Kidney epithelial cell (primary cell): ENCODE data around the gene MPRIP. TPM values are rescaled to one million over a fixed set of nuclear protein-coding genes. Genes with fewer than 3 reads are reported as not detected.

Experiments used
- DNase-seq: peaks from one replicate; pipeline ENCODE4 v3.0.0-alpha.2; 2010; ENCODE audit warnings: low read depth
- H3K27me3 ChIP-seq: 2 replicates; pipeline ENCODE4 v1.6.0; 2011; ENCODE audit warnings: low read length; ENCODE audit not compliant: control insufficient read depth, insufficient read depth
- H3K36me3 ChIP-seq: 2 replicates; pipeline ENCODE4 v1.5.1; 2011; ENCODE audit warnings: low read length; ENCODE audit not compliant: control insufficient read depth, insufficient read depth
- H3K4me3 ChIP-seq: 2 replicates; pipeline ENCODE4 v1.5.1; 2011; ENCODE audit warnings: low read depth, mild to moderate bottlenecking, control low read depth, low read length
- total RNA-seq: library from RNA; depleted of rRNA; stranded (reverse); fragments of >200 nt; gene quantifications from 2 replicates; pipeline ENCODE4 v1.2.3, GENCODE V29; 2015
- TF ChIP-seq, protein P1 (sequence below): IDR thresholded peaks from 2 replicates; pipeline ENCODE4 v1.5.1; 2011; ENCODE audit warnings: mild to moderate bottlenecking, moderate library complexity, low read length, control low read depth, inconsistent platforms; ENCODE audit not compliant: insufficient read depth, poor library complexity, severe bottlenecking

MPRIP gene
- total RNA-seq, 1 donor from 2014 or later = 99.6 TPM

DNA sequence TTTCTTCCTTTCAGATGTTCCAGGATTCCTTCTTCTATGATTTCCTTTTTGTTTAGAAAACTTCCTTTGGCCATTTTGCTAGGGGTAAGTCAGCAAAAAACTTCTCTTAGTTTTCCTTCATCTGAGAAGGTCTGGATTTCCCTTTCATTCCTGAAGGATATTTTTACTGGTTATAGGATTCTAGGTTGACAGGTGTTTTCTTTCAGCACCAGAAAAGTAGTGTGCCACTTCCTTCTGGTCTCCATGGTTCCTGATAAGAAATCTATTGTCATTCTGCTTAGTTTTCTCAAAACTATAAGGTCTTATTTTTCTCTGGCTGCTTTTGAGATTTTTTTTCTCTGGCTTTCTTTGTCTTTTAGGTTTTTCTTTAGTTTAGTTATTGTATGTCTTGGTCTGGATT, 27.6 kb downstream of the MPRIP start:
- TF ChIP-seq, protein P1, sequence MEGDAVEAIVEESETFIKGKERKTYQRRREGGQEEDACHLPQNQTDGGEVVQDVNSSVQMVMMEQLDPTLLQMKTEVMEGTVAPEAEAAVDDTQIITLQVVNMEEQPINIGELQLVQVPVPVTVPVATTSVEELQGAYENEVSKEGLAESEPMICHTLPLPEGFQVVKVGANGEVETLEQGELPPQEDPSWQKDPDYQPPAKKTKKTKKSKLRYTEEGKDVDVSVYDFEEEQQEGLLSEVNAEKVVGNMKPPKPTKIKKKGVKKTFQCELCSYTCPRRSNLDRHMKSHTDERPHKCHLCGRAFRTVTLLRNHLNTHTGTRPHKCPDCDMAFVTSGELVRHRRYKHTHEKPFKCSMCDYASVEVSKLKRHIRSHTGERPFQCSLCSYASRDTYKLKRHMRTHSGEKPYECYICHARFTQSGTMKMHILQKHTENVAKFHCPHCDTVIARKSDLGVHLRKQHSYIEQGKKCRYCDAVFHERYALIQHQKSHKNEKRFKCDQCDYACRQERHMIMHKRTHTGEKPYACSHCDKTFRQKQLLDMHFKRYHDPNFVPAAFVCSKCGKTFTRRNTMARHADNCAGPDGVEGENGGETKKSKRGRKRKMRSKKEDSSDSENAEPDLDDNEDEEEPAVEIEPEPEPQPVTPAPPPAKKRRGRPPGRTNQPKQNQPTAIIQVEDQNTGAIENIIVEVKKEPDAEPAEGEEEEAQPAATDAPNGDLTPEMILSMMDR = no peak
- DNase-seq = no peak
- no peaks in the 10 kb centered on the region for H3K27me3 ChIP-seq
- no peaks in the 10 kb centered on the region for H3K36me3 ChIP-seq
- H3K4me3 ChIP-seq = no peak overlapping the region

- no peaks in the 10 kb centered on the region for H3K27me3 ChIP-seq
- no peaks in the 10 kb centered on the region for H3K36me3 ChIP-seq
- no peak overlapping the region for H3K4me3 ChIP-seq
- no peak for DNase-seq
- TF ChIP-seq, protein P1 = no peak
Measured at GRCh38 chr17:17070931-17071330, 28.7 kb downstream of the MPRIP start.

DNA sequence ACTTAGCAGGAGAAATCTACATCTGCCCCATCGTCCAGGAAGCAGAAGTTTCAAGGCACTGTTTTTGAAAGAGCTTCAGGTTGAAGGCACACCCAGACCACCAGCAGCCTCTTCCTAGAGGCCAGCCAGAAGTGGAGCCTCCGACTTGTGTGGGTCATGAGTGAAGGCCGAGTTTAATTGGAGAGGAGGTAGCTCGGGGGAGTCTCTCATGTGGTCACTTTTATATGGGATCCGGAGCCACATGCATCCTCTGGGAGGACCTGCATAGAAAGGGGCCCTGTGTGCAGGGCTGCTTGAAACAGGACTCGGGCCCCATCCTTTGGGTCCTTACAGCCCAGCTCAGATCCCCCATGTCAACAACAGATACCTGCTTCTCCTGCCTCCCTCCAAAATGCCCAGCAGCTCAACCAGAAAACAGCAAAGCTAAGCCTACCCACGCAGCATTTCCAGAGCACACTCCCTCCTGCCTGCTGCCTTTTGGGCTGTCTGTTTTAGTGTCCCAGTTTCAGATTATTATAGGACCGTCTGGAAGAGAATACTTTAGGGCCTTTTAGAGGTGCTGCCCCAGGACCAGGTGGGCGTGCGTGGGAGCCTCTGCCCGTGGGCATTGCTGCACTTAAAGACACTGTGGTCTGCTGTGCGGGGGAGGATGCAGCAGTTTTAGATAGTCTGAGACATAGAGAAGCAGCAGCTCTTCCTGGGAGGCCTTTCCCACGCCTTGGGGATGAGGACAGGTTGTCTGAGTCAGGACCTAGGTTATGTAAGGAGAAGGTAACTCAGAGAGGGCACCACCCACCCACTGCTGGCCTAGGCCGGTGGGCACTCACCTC, 29.5 kb downstream of the MPRIP start:
- Histone ChIP-seq H3K4me3 (no peak overlapping the region), H3K27me3 (no peaks in the 10 kb centered on the region), H3K36me3 (no peaks in the 10 kb centered on the region)
- TF ChIP-seq, protein P1 = no peak
- DNase-seq = peak; percentile 45

DNA sequence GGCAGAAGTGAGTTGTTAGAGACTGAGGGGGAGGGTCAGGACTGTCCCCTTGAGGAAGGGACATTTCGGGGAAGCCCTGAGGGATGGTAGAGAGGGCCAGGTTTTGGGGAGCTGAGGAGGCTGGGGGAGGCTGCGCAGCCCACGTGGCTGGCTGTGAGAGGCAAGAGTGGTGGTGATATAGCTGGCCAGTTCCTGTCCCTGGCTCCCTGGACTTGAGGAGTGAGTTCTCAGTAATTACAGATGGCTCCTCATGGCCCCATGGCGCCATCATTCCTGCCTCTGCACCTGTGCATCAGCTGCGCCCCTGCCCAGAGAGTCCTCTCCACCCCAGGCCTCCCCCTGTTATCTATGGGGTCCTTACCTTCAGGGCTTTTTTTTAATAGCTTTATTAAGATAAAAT, 30.3 kb downstream of the MPRIP start:
- Histone ChIP-seq H3K36me3 (no peaks in the 10 kb centered on the region), H3K4me3 (no peak overlapping the region), H3K27me3 (no peaks in the 10 kb centered on the region)
- DNase-seq = no peak
- TF ChIP-seq, protein P1 = no peak

- TF ChIP-seq, protein P1 = no peak
- DNase-seq = no peak
- no peaks in the 10 kb centered on the region for H3K36me3 ChIP-seq
- H3K4me3 ChIP-seq = no peak overlapping the region
- H3K27me3 ChIP-seq = no peaks in the 10 kb centered on the region
Measured at GRCh38 chr17:17073030-17073564, 30.8 kb downstream of the MPRIP start.
